Measurements from ENCODE around the gene AFMID. TPM values are rescaled to one million over a fixed set of nuclear protein-coding genes. Genes with fewer than 3 reads are reported as not detected.

AFMID gene
- total and polyA plus RNA-seq, 2 of the 13 experiments (the other 11 are each of a cell fraction or from before 2014, with no cell fraction given) = 249 to 270 TPM

DNA sequence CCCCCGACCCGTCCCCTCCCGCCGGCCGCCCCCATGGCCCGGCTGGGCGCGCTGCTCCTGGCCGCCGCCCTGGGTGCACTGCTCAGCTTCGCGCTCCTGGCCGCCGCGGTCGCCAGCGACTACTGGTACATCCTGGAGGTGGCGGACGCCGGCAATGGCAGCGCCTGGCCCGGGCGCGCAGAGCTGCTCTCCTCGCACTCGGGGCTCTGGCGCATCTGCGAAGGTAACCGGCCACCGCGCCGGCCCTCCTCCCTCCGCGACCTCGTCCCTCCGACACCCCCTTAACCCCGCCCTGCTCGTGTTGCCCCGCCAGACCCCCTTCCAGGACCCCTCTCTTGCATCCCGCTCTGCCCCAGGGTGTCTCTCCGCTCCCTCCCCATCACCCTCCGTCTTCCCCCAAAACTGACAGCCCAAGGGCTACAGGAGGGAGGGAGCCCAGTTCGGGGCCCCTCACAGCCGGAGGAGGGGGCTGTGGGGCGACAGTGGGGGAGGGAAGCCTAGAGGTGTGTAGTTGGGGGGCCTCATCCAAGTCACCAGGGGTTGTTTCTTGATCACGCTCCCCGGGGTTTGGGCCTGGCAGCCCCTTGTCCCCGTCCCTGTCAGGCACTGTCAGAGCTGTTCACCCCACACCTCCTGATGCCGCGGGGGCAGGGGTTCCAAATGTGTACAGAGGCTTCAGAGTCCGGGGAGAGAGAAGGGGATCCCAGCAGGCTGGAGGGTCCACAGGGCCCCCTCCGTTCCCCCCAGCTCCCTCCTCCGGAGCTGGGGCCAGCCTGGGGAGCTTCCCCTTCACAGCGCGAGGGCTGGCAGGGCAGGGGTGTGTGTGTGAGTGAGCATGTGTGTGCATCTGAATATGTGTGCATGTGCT, 45.1 kb downstream of the AFMID start (continued):
- TF ChIP-seq, protein P1, sequence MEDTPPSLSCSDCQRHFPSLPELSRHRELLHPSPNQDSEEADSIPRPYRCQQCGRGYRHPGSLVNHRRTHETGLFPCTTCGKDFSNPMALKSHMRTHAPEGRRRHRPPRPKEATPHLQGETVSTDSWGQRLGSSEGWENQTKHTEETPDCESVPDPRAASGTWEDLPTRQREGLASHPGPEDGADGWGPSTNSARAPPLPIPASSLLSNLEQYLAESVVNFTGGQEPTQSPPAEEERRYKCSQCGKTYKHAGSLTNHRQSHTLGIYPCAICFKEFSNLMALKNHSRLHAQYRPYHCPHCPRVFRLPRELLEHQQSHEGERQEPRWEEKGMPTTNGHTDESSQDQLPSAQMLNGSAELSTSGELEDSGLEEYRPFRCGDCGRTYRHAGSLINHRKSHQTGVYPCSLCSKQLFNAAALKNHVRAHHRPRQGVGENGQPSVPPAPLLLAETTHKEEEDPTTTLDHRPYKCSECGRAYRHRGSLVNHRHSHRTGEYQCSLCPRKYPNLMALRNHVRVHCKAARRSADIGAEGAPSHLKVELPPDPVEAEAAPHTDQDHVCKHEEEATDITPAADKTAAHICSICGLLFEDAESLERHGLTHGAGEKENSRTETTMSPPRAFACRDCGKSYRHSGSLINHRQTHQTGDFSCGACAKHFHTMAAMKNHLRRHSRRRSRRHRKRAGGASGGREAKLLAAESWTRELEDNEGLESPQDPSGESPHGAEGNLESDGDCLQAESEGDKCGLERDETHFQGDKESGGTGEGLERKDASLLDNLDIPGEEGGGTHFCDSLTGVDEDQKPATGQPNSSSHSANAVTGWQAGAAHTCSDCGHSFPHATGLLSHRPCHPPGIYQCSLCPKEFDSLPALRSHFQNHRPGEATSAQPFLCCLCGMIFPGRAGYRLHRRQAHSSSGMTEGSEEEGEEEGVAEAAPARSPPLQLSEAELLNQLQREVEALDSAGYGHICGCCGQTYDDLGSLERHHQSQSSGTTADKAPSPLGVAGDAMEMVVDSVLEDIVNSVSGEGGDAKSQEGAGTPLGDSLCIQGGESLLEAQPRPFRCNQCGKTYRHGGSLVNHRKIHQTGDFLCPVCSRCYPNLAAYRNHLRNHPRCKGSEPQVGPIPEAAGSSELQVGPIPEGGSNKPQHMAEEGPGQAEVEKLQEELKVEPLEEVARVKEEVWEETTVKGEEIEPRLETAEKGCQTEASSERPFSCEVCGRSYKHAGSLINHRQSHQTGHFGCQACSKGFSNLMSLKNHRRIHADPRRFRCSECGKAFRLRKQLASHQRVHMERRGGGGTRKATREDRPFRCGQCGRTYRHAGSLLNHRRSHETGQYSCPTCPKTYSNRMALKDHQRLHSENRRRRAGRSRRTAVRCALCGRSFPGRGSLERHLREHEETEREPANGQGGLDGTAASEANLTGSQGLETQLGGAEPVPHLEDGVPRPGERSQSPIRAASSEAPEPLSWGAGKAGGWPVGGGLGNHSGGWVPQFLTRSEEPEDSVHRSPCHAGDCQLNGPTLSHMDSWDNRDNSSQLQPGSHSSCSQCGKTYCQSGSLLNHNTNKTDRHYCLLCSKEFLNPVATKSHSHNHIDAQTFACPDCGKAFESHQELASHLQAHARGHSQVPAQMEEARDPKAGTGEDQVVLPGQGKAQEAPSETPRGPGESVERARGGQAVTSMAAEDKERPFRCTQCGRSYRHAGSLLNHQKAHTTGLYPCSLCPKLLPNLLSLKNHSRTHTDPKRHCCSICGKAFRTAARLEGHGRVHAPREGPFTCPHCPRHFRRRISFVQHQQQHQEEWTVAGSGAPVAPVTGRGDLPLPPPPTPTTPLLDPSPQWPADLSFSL (CRISPR knock-in tag; IDR thresholded peaks at IDR 0.05) = no peak
- TF ChIP-seq ZNF777 (CRISPR knock-in tag; IDR thresholded peaks at IDR 0.05) (peak; percentile 73), ZNF766 (CRISPR knock-in tag; IDR thresholded peaks at IDR 0.05; ENCODE audit: borderline replicate concordance) (no peak), RBM39 (IDR thresholded peaks at IDR 0.05; ENCODE audit: low read depth, low read length, poor library complexity, severe bottlenecking) (no peak), EZH2 (conservative IDR thresholded peaks at IDR 0.05; ENCODE audit: low read depth, low read length) (peak; percentile 46), FOXC1 (CRISPR knock-in tag; IDR thresholded peaks at IDR 0.05; ENCODE audit: borderline replicate concordance) (no peak), ZNF557 (CRISPR knock-in tag; IDR thresholded peaks at IDR 0.05) (no peak), MAZ (IDR thresholded peaks at IDR 0.05; ENCODE audit: borderline replicate concordance, low read depth, low read length) (no peak), MAZ (CRISPR knock-in tag; IDR thresholded peaks at IDR 0.05; ENCODE audit: low read depth) (0 out of 2 replicates have a peak, but pooled peaks have one; percentile 14), MTF2 (CRISPR knock-in tag; IDR thresholded peaks at IDR 0.05; ENCODE audit: borderline replicate concordance) (peak; percentile 18; the same call in 1 of the 2 replicates)
- TF ChIP-seq, protein P2, sequence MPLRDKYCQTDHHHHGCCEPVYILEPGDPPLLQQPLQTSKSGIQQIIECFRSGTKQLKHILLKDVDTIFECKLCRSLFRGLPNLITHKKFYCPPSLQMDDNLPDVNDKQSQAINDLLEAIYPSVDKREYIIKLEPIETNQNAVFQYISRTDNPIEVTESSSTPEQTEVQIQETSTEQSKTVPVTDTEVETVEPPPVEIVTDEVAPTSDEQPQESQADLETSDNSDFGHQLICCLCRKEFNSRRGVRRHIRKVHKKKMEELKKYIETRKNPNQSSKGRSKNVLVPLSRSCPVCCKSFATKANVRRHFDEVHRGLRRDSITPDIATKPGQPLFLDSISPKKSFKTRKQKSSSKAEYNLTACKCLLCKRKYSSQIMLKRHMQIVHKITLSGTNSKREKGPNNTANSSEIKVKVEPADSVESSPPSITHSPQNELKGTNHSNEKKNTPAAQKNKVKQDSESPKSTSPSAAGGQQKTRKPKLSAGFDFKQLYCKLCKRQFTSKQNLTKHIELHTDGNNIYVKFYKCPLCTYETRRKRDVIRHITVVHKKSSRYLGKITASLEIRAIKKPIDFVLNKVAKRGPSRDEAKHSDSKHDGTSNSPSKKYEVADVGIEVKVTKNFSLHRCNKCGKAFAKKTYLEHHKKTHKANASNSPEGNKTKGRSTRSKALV (CRISPR knock-in tag; IDR thresholded peaks at IDR 0.05) = peak; percentile 90
- TF ChIP-seq, protein P3, sequence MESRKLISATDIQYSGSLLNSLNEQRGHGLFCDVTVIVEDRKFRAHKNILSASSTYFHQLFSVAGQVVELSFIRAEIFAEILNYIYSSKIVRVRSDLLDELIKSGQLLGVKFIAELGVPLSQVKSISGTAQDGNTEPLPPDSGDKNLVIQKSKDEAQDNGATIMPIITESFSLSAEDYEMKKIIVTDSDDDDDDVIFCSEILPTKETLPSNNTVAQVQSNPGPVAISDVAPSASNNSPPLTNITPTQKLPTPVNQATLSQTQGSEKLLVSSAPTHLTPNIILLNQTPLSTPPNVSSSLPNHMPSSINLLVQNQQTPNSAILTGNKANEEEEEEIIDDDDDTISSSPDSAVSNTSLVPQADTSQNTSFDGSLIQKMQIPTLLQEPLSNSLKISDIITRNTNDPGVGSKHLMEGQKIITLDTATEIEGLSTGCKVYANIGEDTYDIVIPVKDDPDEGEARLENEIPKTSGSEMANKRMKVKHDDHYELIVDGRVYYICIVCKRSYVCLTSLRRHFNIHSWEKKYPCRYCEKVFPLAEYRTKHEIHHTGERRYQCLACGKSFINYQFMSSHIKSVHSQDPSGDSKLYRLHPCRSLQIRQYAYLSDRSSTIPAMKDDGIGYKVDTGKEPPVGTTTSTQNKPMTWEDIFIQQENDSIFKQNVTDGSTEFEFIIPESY (CRISPR knock-in tag; IDR thresholded peaks at IDR 0.05) = peak; percentile 25; the same call in 1 of the 2 replicates
- TF ChIP-seq, protein P4, sequence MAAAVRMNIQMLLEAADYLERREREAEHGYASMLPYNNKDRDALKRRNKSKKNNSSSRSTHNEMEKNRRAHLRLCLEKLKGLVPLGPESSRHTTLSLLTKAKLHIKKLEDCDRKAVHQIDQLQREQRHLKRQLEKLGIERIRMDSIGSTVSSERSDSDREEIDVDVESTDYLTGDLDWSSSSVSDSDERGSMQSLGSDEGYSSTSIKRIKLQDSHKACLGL (CRISPR knock-in tag; IDR thresholded peaks at IDR 0.05) = 0 out of 2 replicates have a peak, but pooled peaks have one; percentile 24
- TF ChIP-seq, protein P5, sequence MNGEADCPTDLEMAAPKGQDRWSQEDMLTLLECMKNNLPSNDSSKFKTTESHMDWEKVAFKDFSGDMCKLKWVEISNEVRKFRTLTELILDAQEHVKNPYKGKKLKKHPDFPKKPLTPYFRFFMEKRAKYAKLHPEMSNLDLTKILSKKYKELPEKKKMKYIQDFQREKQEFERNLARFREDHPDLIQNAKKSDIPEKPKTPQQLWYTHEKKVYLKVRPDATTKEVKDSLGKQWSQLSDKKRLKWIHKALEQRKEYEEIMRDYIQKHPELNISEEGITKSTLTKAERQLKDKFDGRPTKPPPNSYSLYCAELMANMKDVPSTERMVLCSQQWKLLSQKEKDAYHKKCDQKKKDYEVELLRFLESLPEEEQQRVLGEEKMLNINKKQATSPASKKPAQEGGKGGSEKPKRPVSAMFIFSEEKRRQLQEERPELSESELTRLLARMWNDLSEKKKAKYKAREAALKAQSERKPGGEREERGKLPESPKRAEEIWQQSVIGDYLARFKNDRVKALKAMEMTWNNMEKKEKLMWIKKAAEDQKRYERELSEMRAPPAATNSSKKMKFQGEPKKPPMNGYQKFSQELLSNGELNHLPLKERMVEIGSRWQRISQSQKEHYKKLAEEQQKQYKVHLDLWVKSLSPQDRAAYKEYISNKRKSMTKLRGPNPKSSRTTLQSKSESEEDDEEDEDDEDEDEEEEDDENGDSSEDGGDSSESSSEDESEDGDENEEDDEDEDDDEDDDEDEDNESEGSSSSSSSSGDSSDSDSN (CRISPR knock-in tag; IDR thresholded peaks at IDR 0.05) = peak; percentile 69

Data from HepG2 (cell line).